ENCODE results near the gene ZNF296. TPM values are rescaled to one million over a fixed set of nuclear protein-coding genes. Genes with fewer than 3 reads are reported as not detected.
A peak's percentile ranks its signal among the peaks of the same experiment; 100 is the strongest.

ZNF296 gene
- total RNA-seq, 1 donor from 2014 or later: not detected

GRCh38 chr19:45074744-45075300, 1.5 kb downstream of the ZNF296 start:
- Histone ChIP-seq H3K36me3 (no peaks in the 10 kb centered on the region), H3K9me3 (ENCODE audit: low read depth) (no peaks in the 10 kb centered on the region), H3K4me2 (peak overlapping the region; percentile 74), H3K4me1 (peaks cover 25% of the 10 kb centered on the region), H3K27me3 (peaks cover 36% of the 10 kb centered on the region), H3K79me2 (ENCODE audit: low read depth) (peaks cover 6% of the 10 kb centered on the region), H3K27ac (no peak overlapping the region), H4K20me1 (ENCODE audit: low read depth) (peaks cover 14% of the 10 kb centered on the region), H3K4me3 (peak overlapping the region; percentile 47), H3F3A (ENCODE audit: low read depth) (peaks cover 55% of the 10 kb centered on the region), H2AFZ (replicated peaks) (peak overlapping the region; percentile 1), H3K9ac (no peak overlapping the region)
- Mint-ChIP-seq H3K27me3 (ENCODE audit: insufficient read depth, low read depth) (peaks cover 20% of the 10 kb centered on the region), H3K4me1 (peaks cover 18% of the 10 kb centered on the region), H3K27ac (no peak overlapping the region), H3K4me3 (peak overlapping the region; percentile 64), H3K36me3 (no peaks in the 10 kb centered on the region), H3K9me3 (no peaks in the 10 kb centered on the region)
- DNase-seq (ENCODE audit: low spot score): peak; percentile 68
- TF ChIP-seq CTCF (IDR thresholded peaks at IDR 0.05) (no peak), EZH2phosphoT487 (IDR thresholded peaks at IDR 0.05) (no peak), EZH2 (IDR thresholded peaks at IDR 0.05) (no peak)

GRCh38 chr19:45071969-45072790, 4.1 kb downstream of the ZNF296 start:
- Mint-ChIP-seq H3K36me3 (peaks cover 3% of the 10 kb centered on the region), H3K4me3 (no peak overlapping the region), H3K4me1 (peaks cover 10% of the 10 kb centered on the region), H3K9me3 (no peaks in the 10 kb centered on the region), H3K27ac (no peak overlapping the region), H3K27me3 (ENCODE audit: insufficient read depth, low read depth) (peaks cover 15% of the 10 kb centered on the region)
- H3K4me2 ChIP-seq: no peak overlapping the region
- H3K27me3 ChIP-seq: peaks cover 29% of the 10 kb centered on the region
- H2AFZ ChIP-seq (replicated peaks): no peak overlapping the region
- H3K36me3 ChIP-seq: no peaks in the 10 kb centered on the region
- H3F3A ChIP-seq (ENCODE audit: low read depth): peaks cover 32% of the 10 kb centered on the region
- TF ChIP-seq CTCF (IDR thresholded peaks at IDR 0.05): no peak
- TF ChIP-seq EZH2 (IDR thresholded peaks at IDR 0.05): no peak
- TF ChIP-seq EZH2phosphoT487 (IDR thresholded peaks at IDR 0.05): no peak
- no peaks in the 10 kb centered on the region for H3K9me3 ChIP-seq (ENCODE audit: low read depth)
- H3K27ac ChIP-seq: no peak overlapping the region
- no peak overlapping the region for H3K4me3 ChIP-seq
- no peaks in the 10 kb centered on the region for H3K79me2 ChIP-seq (ENCODE audit: low read depth)
- no peak overlapping the region for H3K9ac ChIP-seq
- DNase-seq (ENCODE audit: low spot score): no peak
- H4K20me1 ChIP-seq (ENCODE audit: low read depth): peaks cover 16% of the 10 kb centered on the region
- H3K4me1 ChIP-seq: peaks cover 25% of the 10 kb centered on the region

- Histone ChIP-seq H3K9me3 (ENCODE audit: low read depth) (no peaks in the 10 kb centered on the region), H3K27me3 (peaks cover 22% of the 10 kb centered on the region), H3K27ac (no peak overlapping the region), H3K36me3 (no peaks in the 10 kb centered on the region), H3K4me1 (peaks cover 20% of the 10 kb centered on the region), H3K79me2 (ENCODE audit: low read depth) (no peaks in the 10 kb centered on the region), H2AFZ (replicated peaks) (no peak overlapping the region), H3K9ac (no peak overlapping the region), H3K4me3 (no peak overlapping the region), H3F3A (ENCODE audit: low read depth) (peaks cover 26% of the 10 kb centered on the region), H4K20me1 (ENCODE audit: low read depth) (peaks cover 16% of the 10 kb centered on the region), H3K4me2 (no peak overlapping the region)
- H3K36me3 Mint-ChIP-seq: peaks cover 3% of the 10 kb centered on the region
- H3K27me3 Mint-ChIP-seq (ENCODE audit: insufficient read depth, low read depth): peaks cover 10% of the 10 kb centered on the region
- no peaks in the 10 kb centered on the region for H3K9me3 Mint-ChIP-seq
- DNase-seq (ENCODE audit: low spot score): no peak
- peaks cover 5% of the 10 kb centered on the region for H3K4me1 Mint-ChIP-seq
- TF ChIP-seq EZH2phosphoT487 (IDR thresholded peaks at IDR 0.05) (no peak), EZH2 (IDR thresholded peaks at IDR 0.05) (no peak), CTCF (IDR thresholded peaks at IDR 0.05) (no peak)
- H3K27ac Mint-ChIP-seq: no peak overlapping the region
- no peak overlapping the region for H3K4me3 Mint-ChIP-seq
Observed at GRCh38 chr19:45071545-45071938, 4.7 kb downstream of the ZNF296 start.

All from neural progenitor cell (in vitro differentiated cells).